GM12878 (cell line): ENCODE data around the gene KRT6C. TPM values are rescaled to one million over a fixed set of nuclear protein-coding genes. Genes with fewer than 3 reads are reported as not detected.

Source experiments
- ATAC-seq: fragments of 200-7000 bp; cut with Tn5 transposase; 3 replicates; pipeline ENCODE4 v1.9.1; 2020; ENCODE audit warnings: mild to moderate bottlenecking, moderate library complexity
- BruUV-seq: library from RNA; stranded (reverse); fragments of 400-500 nt; replicated peaks from 2 replicates; lab custom pipeline; 2021; lab: Mats Ljungman, UMichigan
- CTCF ChIA-PET: fragments of 300-600 bp; sonication (Branson Sonifier 250); formaldehyde crosslinking; extraction: SDS; loops from one replicate; lab custom pipeline; 2021; ENCODE audit warnings: inconsistent platforms; lab: Yijun Ruan, JAX
- POLR2A ChIA-PET: fragments of 350-600 bp; formaldehyde crosslinking; extraction: SDS; loops from one replicate; lab custom pipeline; 2021; ENCODE audit warnings: inconsistent platforms; lab: Charles Lee
- RAD21 ChIA-PET: fragments of 300-600 bp; sonication (Branson Sonifier 250); formaldehyde crosslinking; loops from one replicate; lab custom pipeline; 2023; ENCODE audit warnings: antibody characterized with exemption; ENCODE audit not compliant: unreplicated experiment; lab: Charles Lee
- SMC1A ChIA-PET: fragments of 300-600 bp; sonication (Branson Sonifier 250); formaldehyde crosslinking; loops from one replicate; lab custom pipeline; 2023; ENCODE audit not compliant: unreplicated experiment, uncharacterized antibody; lab: Charles Lee
- DNase-seq: peaks from one replicate; pipeline ENCODE4 v3.0.0-alpha.2; 2011; ENCODE audit warnings: low read depth, low spot score
- FAIRE-seq: peaks from 3 replicates; lab custom pipeline; 2011; peaks lifted over from hg19 to GRCh38; lab: Jason Lieb, UNC
- H2AFZ ChIP-seq: 2 replicates; pipeline ENCODE4 v1.6.0; 2011; ENCODE audit warnings: low read depth, low read length, control low read depth; ENCODE audit not compliant: control insufficient read depth
- H3K27ac ChIP-seq: 2 replicates; pipeline ENCODE4 v1.5.1; 2011; ENCODE audit warnings: control low read depth; ENCODE audit not compliant: control insufficient read depth, insufficient read depth
- H3K27me3 ChIP-seq, 2 experiments: replicated peaks in 1 of 2; 2 replicates each; pipeline versions ENCODE4 v1.6.0 to v1.6.1; 2011; ENCODE audit warnings: low read length in 1 of 2; ENCODE audit not compliant: control insufficient read depth in 2 of 2, insufficient read depth in 2 of 2
- H3K36me3 ChIP-seq, 2 experiments: 2 replicates each; pipeline ENCODE4 v1.5.1; 2011; ENCODE audit warnings: low read length in 1 of 2; ENCODE audit not compliant: control insufficient read depth in 2 of 2, insufficient read depth in 2 of 2
- H3K4me1 ChIP-seq: 2 replicates; pipeline ENCODE4 v1.6.1; 2011; ENCODE audit warnings: mild to moderate bottlenecking, low read length, moderate library complexity, mixed read lengths; ENCODE audit not compliant: control insufficient read depth, insufficient read depth
- H3K4me2 ChIP-seq: 2 replicates; pipeline ENCODE4 v1.6.0; 2011; ENCODE audit warnings: control low read depth; ENCODE audit not compliant: control insufficient read depth, insufficient read depth
- H3K4me3 ChIP-seq: fragments of 200-600 bp; sonication (generic); 2 replicates; pipeline ENCODE4 v1.5.1; 2016
- H3K79me2 ChIP-seq: 2 replicates; pipeline ENCODE4 v1.6.0; 2011; ENCODE audit warnings: low read length; ENCODE audit not compliant: control insufficient read depth, insufficient read depth
- H3K9ac ChIP-seq: 2 replicates; pipeline ENCODE4 v1.8.0; 2011; ENCODE audit warnings: low read length, control low read depth, mixed read lengths; ENCODE audit not compliant: control insufficient read depth, insufficient read depth
- H3K9me3 ChIP-seq: replicated peaks from 3 replicates; pipeline ENCODE4 v1.5.1; 2011; ENCODE audit warnings: mild to moderate bottlenecking, low read length; ENCODE audit not compliant: control insufficient read depth, insufficient read depth
- H4K20me1 ChIP-seq: 2 replicates; pipeline ENCODE4 v1.6.0; 2011; ENCODE audit not compliant: control insufficient read depth, insufficient read depth
- CREB1 ChIP-seq: IDR thresholded peaks from 2 replicates; pipeline ENCODE4 v1.6.1; 2012; ENCODE audit warnings: low read depth, mild to moderate bottlenecking, inconsistent platforms
- CUX1 ChIP-seq: IDR thresholded peaks from 2 replicates; pipeline ENCODE4 v1.6.1; 2012; ENCODE audit warnings: improper control_type of control experiment, low read depth, low read length; ENCODE audit not compliant: insufficient replicate concordance
- MEF2A ChIP-seq: IDR thresholded peaks from 2 replicates; pipeline ENCODE4 v1.6.1; 2011; ENCODE audit warnings: low read depth, mild to moderate bottlenecking, low read length, moderate library complexity; ENCODE audit not compliant: insufficient read depth
- MEF2B ChIP-seq: fragments of 450-650 bp; IDR thresholded peaks from 2 replicates; pipeline ENCODE4 v1.6.1; 2018; ENCODE audit warnings: mild to moderate bottlenecking, moderate library complexity; ENCODE audit not compliant: partially characterized antibody, poor library complexity, severe bottlenecking
- NFXL1 ChIP-seq: fragments of 450-650 bp; IDR thresholded peaks from 2 replicates; pipeline ENCODE4 v1.6.1; 2017; ENCODE audit warnings: antibody characterized with exemption, mild to moderate bottlenecking, borderline replicate concordance
- RELB ChIP-seq: fragments of 450-650 bp; IDR thresholded peaks from 2 replicates; pipeline ENCODE4 v1.6.1; 2017; ENCODE audit warnings: low read depth, mild to moderate bottlenecking, moderate library complexity
- TCF12 ChIP-seq: IDR thresholded peaks from 2 replicates; pipeline ENCODE4 v1.6.1; 2011; ENCODE audit warnings: low read depth, mild to moderate bottlenecking, low read length
- USF1 ChIP-seq: IDR thresholded peaks from 2 replicates; pipeline ENCODE4 v1.6.1; 2011; ENCODE audit warnings: borderline replicate concordance, low read depth, mild to moderate bottlenecking, moderate library complexity, mixed read lengths, low read length; ENCODE audit not compliant: insufficient read depth; ENCODE audit errors: extremely low read length
- ZBTB33 ChIP-seq: fragments of 450-650 bp; IDR thresholded peaks from 2 replicates; pipeline ENCODE4 v1.6.1; 2017; ENCODE audit warnings: mild to moderate bottlenecking
- ZNF217 ChIP-seq: fragments of 450-650 bp; IDR thresholded peaks from 2 replicates; pipeline ENCODE4 v1.6.1; 2017; ENCODE audit warnings: antibody characterized with exemption, mild to moderate bottlenecking
- ZNF622 ChIP-seq: fragments of 450-650 bp; IDR thresholded peaks from 2 replicates; pipeline ENCODE4 v1.6.1; 2017; ENCODE audit warnings: mild to moderate bottlenecking, inconsistent platforms
- WGBS: methylation state at CpG from one replicate; pipeline ENCODE4 v1.1.6; 2016; ENCODE audit warnings: low lambda C conversion rate; ENCODE audit not compliant: insufficient replicate concordance, insufficient coverage; ENCODE audit errors: missing lambda C conversion rate; 5-methylcytosine and 5-hydroxymethylcytosine counted together
- in situ Hi-C: fragments of 300-500 bp; cut with MboI; formaldehyde crosslinking; loops from 9 replicates; pipeline ENCODE4 v1.14.3; 2018; ENCODE audit warnings: mixed read lengths
- intact Hi-C: fragments of 100-400 bp; cut with micrococcal nuclease; formaldehyde crosslinking; loops from one replicate; pipeline ENCODE4 v1.14.2; 2022; ENCODE audit not compliant: unreplicated experiment
- polyA plus RNA-seq, 11 experiments: library from polyadenylated mRNA; depleted of rRNA in 4 of 11; unstranded in 6 of 11; stranded (reverse) in 5 of 11; fragments of >200 nt; fragmentation: Nextera tagmentation in 4 of 11; fragmentation: Illumina TruSeq in 1 of 11; extraction: Ambion mirVana in 4 of 11; extraction: Trizol in 1 of 11; gene quantifications; 1 replicate in 1 of 11; 2 replicates in 10 of 11; pipeline versions ENCODE4 v1.2.1 to v1.2.3, GENCODE V29; 2011 to 2016; ENCODE audit warnings: inconsistent platforms in 2 of 11, missing spikeins in 2 of 11, low read depth in 1 of 11
- total RNA-seq, 4 experiments: library from RNA; depleted of rRNA in 3 of 4; stranded (reverse); fragments of >200 nt in 3 of 4; fragmentation: Illumina TruSeq in 1 of 4; extraction: Trizol in 1 of 4; gene quantifications; 2 replicates each; pipeline versions ENCODE4 v1.2.1 to v1.2.3, GENCODE V29; 2013 to 2021

KRT6C gene
- total and polyA plus RNA-seq, 10 of the 15 experiments (the other 5 are each of a cell fraction or from before 2014, with no cell fraction given) = not detected

GRCh38 chr12:52428121-52428520 is 45.5 kb downstream of the KRT6C start (continued):
- TF ChIP-seq CUX1 (no peak), NFXL1 (no peak), CREB1 (no peak), ZBTB33 (no peak)

- H3K79me2 ChIP-seq = no peaks in the 10 kb centered on the region
- ChIA-PET SMC1A (interaction anchor here (0.9 to 1.5 kb wide), 2 partner anchors 13 to 457 kb away, joined by 3 to 4 read pairs; no protein-coding TSS in a partner anchor), RAD21 (no interaction called here), POLR2A (no interaction called here), CTCF (interaction anchor here (1.0 to 1.2 kb wide), 3 partner anchors 41 to 458 kb away, joined by 3 to 4 read pairs (median 4); no protein-coding TSS in a partner anchor)
- no peak overlapping the region for H3K4me3 ChIP-seq
- H2AFZ ChIP-seq = no peak overlapping the region
- BruUV-seq = no TSS peak
- DNase-seq (no peak), ATAC-seq (no peak), FAIRE-seq (no peak)
- 0% methylated on average over 1 of the region's 1 CpG for WGBS
- in situ Hi-C loops = no loop called here
- intact Hi-C loops = no loop called here
- no peak overlapping the region for H3K9ac ChIP-seq
- H3K9me3 ChIP-seq = no peaks in the 10 kb centered on the region
- H3K27me3 ChIP-seq = peaks cover 2 to 4% of the 10 kb centered on the region in 2 experiments; a peak in 3 of 4 replicates
- H3K27ac ChIP-seq = no peak overlapping the region
- H3K4me1 ChIP-seq = no peaks in the 10 kb centered on the region
- no peaks in the 10 kb centered on the region for H3K36me3 ChIP-seq
- no peak overlapping the region for H3K4me2 ChIP-seq
- H4K20me1 ChIP-seq = no peaks in the 10 kb centered on the region
- TF ChIP-seq ZNF217 = no peak
- TF ChIP-seq TCF12 = no peak
- TF ChIP-seq MEF2A = no peak
- no peak for TF ChIP-seq ZNF622
- TF ChIP-seq MEF2B = no peak
- no peak for TF ChIP-seq RELB
- TF ChIP-seq USF1 = no peak
Measured at GRCh38 chr12:52427083-52427482, 46.5 kb downstream of the KRT6C start.
